GM19193 (cell line): ENCODE data around the gene PAF1.

Source experiments
- POLR2A ChIP-seq: IDR thresholded peaks from 4 replicates; pipeline ENCODE4 v1.6.1; 2011; ENCODE audit not compliant: insufficient read depth, insufficient read length; ENCODE audit errors: extremely low read depth

PAF1 gene

DNA sequence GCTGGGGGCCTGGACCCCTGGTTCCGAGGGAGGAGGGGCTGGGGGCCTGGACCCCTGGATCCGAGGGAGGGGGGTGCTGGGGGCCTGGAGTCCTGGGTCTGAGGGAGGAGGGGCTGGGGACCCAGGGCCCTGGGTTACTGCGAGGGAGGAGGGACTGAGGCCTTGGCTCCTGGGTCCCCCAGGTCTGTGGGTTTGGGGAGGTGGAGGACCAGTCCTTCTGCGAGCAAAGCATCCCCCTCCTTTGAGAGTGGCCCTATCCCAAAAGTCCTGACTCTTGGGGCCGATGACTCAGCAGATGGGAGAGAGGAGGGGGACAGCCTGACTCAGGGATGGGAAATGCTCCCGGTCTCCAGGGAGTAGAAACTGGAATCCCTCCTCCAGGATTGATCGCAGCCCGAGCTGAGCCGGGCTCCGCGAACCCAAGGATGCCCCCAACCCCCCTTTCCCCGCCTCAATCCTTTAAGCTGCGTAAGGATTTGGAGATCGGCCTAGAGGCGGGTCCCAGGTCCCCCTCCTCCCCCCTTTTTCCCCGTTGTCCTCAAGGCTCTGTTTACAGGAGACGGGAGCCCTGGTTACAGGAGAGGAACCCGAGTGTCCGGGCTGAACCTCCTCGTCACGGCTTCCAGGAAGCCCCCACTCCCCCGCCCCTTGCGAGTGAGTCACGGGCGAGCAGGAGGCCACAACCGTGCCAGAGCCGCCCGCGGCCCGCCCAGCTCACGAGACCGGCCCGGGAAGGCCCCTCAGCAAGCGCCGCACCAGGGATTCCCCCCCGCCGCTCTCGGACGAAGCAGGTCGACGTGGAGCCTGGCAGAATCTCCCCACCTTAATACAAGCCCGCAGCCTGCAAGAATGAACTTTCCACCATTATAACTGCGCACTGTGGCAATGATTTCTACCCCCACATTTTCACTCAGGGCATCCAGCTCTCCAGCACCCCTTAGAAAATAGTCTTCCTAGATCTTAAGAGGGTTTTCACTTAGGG is 12.7 kb upstream of the PAF1 start:
- TF ChIP-seq POLR2A, result peak; percentile 65

- TF ChIP-seq POLR2A, result peak; percentile 71
Observed at GRCh38 chr19:39402346-39403300, 11.7 kb upstream of the PAF1 start.

DNA sequence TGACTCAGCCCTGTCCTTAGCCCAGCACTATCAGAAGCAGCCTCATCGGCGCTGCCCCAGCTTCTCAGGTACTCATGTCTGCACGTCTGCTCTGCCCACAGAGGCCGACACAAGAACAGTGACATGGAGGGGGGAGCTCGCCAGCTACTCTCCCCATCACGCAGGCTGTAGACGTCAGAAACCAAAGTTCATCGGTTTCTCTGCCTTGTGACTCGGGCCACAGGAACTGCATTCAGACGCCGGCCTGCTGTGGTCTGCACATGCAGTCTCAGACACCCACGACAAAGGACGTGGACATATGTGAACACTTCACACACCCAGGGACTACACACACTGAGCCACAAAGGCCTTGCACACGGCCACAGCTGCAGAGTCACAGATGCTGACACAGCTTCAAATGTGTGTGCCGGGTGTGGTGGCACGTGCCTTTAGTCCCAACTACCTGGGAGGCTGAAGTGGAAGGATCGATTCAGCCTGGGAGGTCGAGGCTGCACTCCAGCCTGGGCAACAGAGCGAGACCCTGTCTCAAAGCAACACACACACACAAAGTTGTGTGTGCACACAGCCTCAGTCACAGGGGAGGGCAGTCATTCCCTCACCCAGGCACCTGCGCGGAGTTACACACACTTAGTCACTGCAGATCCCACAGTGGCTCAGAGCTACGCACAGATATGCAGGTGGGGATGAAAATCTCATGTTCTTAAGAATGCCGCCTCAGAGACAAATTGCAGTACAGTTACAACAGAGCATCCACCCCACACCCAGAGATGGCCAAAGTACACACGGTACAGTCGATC is 10.8 kb upstream of the PAF1 start:
- TF ChIP-seq POLR2A, result peak; percentile 52

GRCh38 chr19:39401070-39401548 is 10.2 kb upstream of the PAF1 start:
- TF ChIP-seq POLR2A, result no peak

- TF ChIP-seq POLR2A, result no peak
Observed at GRCh38 chr19:39400061-39400460, 9.2 kb upstream of the PAF1 start.

DNA sequence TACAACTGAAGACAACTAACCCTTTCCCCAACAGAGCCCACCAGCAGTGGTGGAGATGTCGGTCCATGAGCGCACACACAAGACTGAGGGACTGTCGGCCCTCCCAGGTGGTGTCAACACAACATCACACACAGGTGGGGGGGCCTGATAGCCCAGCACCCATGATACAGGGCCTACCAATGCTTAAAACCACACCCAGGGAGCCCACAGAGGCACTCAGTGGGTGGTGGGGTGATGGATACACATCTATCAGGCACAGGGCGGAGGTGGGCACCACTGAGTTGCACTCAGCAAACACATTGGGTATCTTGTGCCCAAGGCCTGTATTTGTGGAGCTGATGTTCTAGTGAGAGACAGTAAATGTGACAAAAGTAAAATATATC is 8.8 kb upstream of the PAF1 start:
- no peak for TF ChIP-seq POLR2A

DNA sequence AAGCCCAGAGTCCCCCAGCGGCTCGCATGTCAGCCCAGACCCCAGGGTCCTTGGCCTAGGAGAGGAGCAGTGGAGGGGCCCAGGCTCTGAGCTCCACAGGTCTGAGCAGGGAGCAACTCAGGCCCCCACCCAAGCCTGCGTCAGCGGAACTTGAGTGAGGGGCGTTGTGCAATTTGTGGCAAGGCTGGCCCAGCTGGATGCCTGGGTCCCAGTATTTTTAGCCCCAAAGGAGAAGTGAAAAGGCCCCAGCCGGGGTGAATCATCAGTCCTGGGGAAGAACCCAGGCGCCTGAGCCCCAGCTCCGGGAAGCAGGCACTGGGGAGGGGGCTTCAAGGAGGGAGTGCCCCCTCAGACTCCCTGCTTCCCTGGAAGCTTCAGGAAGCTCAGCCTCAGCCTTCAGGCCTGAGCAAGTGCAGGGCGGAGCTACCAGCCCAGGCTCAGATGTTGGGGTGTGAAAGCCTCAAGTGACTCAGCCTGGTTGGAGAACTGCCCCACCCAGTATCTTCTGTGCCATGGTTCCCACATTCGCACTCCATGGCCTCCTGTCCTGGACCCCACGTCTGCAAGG is 7.5 kb upstream of the PAF1 start:
- TF ChIP-seq POLR2A, result no peak

DNA sequence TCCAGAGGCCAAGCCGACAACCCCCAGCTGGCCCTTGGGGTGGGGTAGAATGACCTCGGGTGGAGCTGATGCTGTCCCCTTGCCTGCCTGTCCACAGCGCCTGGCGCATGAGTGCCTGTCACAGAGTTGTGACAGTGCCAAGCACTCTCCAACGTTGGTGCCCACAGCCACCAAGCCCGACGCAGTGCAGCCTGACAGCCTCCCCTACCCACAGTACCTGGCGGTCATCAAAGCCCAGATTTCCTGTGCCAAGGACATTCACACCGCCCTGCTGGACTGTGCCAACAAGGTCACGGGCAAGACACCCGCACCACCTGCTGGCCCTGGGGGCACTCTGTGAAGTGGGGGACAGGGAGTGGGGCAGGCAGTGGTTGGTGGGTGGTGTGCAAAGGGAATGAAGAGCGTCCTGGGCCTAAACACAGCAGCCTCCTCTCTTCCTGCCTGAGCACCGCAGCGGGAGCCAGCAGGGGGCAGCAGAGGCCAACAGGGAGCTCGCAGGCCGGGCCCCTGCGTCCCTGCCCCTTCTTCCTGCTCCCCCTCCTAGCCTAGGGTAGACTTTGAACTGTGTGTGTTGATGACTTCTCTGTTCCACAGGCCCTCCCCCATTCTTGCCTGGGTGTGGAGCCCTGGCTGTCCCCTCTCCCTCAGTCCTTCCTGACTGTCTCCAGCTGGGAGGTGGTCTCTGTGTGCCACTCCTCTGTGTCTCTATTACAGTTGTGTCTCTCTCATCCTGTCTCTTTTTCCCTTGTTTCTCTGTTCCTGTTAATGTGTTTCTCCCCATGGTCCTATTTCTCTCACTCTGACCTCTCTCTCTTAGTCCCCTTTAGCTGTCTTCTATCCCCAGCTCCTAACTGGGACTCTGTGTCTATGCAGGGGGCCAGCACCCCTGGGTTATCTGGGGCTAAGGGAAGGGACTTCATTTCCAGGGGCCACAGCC is 6.7 kb upstream of the PAF1 start:
- peak; percentile 44 for TF ChIP-seq POLR2A

GRCh38 chr19:39390451-39390750 is 505 bp downstream of the PAF1 start:
- TF ChIP-seq POLR2A, result no peak

GRCh38 chr19:39389631-39390414 is 1.1 kb downstream of the PAF1 start:
- TF ChIP-seq POLR2A, result no peak

GRCh38 chr19:39388657-39389056 is 2.2 kb downstream of the PAF1 start:
- TF ChIP-seq POLR2A, result no peak

GRCh38 chr19:39386557-39386956 is 4.3 kb downstream of the PAF1 start:
- TF ChIP-seq POLR2A, result no peak
